Measurements from ENCODE around the gene CDYL2.

DNA sequence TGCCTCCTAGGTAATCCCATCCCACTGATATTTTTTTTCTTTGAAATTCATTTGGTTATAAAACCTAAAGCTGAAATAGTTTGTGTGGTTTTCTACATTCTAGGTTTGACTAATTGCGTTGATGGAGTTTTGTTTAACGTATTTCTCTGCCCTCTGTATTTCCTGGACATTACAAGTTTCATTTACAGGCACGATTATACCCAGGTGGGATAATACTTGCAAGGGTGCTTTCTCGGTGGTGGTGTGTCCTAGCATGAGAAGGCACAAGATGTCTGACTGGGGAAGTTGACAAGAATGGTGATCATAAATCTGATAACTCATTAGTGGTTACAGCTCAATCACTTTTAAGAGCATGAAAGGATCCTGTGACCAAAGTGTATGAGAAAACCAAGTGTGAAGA lies 218.6 kb downstream of the CDYL2 start:
- TF ChIP-seq GABPA (IDR thresholded peaks at IDR 0.05; ENCODE audit: low read depth) (no peak), SIN3A (IDR thresholded peaks at IDR 0.05; ENCODE audit: borderline replicate concordance, low read depth, low read length) (no peak)
- TF ChIP-seq, protein P1, sequence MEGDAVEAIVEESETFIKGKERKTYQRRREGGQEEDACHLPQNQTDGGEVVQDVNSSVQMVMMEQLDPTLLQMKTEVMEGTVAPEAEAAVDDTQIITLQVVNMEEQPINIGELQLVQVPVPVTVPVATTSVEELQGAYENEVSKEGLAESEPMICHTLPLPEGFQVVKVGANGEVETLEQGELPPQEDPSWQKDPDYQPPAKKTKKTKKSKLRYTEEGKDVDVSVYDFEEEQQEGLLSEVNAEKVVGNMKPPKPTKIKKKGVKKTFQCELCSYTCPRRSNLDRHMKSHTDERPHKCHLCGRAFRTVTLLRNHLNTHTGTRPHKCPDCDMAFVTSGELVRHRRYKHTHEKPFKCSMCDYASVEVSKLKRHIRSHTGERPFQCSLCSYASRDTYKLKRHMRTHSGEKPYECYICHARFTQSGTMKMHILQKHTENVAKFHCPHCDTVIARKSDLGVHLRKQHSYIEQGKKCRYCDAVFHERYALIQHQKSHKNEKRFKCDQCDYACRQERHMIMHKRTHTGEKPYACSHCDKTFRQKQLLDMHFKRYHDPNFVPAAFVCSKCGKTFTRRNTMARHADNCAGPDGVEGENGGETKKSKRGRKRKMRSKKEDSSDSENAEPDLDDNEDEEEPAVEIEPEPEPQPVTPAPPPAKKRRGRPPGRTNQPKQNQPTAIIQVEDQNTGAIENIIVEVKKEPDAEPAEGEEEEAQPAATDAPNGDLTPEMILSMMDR (IDR thresholded peaks at IDR 0.05) = no peak
